ENCODE results near the gene BSG. TPM values are rescaled to one million over a fixed set of nuclear protein-coding genes. Genes with fewer than 3 reads are reported as not detected.

BSG gene
- polyA plus RNA-seq, 2 of the 4 experiments (the other 2 are of a cell fraction): 285 to 579 TPM

DNA sequence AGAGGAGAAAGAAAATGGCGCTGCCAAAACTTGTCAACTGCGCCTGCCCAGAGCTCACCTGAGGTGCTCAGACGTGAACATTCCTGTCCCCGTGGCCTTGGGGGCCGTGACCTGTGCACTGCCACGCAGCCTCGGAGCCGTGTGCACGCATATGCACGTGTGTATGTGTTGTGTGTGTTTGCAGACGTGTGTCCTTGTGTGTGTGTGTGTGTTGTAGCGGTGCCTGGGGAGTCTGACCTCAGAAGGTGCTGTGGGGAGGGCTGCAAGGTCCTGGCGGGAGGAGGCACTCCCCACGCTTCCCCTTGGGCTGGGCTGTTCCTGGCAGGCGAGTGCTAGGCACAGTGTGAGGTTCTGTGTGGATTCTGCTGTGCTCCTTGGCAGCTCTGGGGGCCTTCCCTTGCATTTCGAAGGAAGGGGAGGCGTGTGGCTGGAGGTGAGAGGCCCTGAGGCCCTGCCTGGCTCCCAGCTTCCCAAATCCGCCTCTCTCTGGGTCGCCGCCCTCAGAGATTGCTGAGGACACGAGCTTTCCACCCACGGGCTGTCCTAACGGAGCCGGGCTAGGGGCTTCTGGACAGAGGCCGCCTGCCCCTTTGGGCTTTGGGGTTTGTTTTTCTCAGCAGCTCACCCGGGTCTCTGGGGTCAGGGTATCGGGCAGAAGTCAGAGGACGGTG lies 4.5 kb downstream of the BSG start:
- Histone ChIP-seq H3K4me2 (peak overlapping the region; percentile 83; the same call in 1 of the 3 replicates), H3K9me3 (no peaks in the 10 kb centered on the region), H3K4me3 (no peak overlapping the region), H3K27ac (peak overlapping the region in 1 of 2 experiments; percentile 100; a peak in 2 of 6 replicates), H3K4me1 (peaks cover 29% of the 10 kb centered on the region)
- no peak for DNase-seq (ENCODE audit: low read depth in 1 of 2, low spot score in 1 of 2)
- ChIA-PET CTCF (interaction anchor here (0.7 to 2.7 kb wide), 7 partner anchors 9 to 157 kb away, joined by 3 to 31 read pairs (median 4); partner anchors contain the start of gene CDC34), POLR2A (interaction anchor here (0.7 to 1.5 kb wide), 2 partner anchors 9 to 121 kb away, joined by 3 read pairs; no protein-coding TSS in a partner anchor)
- FAIRE-seq: no peak
- no peak for ATAC-seq
- TF ChIP-seq ZFP36 (IDR thresholded peaks at IDR 0.05; ENCODE audit: borderline replicate concordance, partially characterized antibody) (no peak), ESRRA (IDR thresholded peaks at IDR 0.05; ENCODE audit: borderline replicate concordance, low read length) (no peak), ZSCAN20 (CRISPR knock-in tag; IDR thresholded peaks at IDR 0.05) (no peak), TP53 (CRISPR knock-in tag; IDR thresholded peaks at IDR 0.05) (no peak), CBX2 (IDR thresholded peaks at IDR 0.05; ENCODE audit: borderline replicate concordance, low read depth) (no peak), POLR2A (IDR thresholded peaks at IDR 0.05; ENCODE audit: low read length) (no peak), KDM1A (IDR thresholded peaks at IDR 0.05; ENCODE audit: low read depth) (no peak), ZC3H11A (IDR thresholded peaks at IDR 0.05) (no peak), HOXB13 (CRISPR knock-in tag; IDR thresholded peaks at IDR 0.05; ENCODE audit: low read depth) (no peak), FOXS1 (CRISPR knock-in tag; IDR thresholded peaks at IDR 0.05) (no peak)
- TF ChIP-seq, protein P1, sequence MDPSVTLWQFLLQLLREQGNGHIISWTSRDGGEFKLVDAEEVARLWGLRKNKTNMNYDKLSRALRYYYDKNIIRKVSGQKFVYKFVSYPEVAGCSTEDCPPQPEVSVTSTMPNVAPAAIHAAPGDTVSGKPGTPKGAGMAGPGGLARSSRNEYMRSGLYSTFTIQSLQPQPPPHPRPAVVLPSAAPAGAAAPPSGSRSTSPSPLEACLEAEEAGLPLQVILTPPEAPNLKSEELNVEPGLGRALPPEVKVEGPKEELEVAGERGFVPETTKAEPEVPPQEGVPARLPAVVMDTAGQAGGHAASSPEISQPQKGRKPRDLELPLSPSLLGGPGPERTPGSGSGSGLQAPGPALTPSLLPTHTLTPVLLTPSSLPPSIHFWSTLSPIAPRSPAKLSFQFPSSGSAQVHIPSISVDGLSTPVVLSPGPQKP (IDR thresholded peaks at IDR 0.05; ENCODE audit: low read depth, low read length): no peak
- TF ChIP-seq, protein P2, sequence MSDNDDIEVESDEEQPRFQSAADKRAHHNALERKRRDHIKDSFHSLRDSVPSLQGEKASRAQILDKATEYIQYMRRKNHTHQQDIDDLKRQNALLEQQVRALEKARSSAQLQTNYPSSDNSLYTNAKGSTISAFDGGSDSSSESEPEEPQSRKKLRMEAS (IDR thresholded peaks at IDR 0.05): no peak
- TF ChIP-seq, protein P3, sequence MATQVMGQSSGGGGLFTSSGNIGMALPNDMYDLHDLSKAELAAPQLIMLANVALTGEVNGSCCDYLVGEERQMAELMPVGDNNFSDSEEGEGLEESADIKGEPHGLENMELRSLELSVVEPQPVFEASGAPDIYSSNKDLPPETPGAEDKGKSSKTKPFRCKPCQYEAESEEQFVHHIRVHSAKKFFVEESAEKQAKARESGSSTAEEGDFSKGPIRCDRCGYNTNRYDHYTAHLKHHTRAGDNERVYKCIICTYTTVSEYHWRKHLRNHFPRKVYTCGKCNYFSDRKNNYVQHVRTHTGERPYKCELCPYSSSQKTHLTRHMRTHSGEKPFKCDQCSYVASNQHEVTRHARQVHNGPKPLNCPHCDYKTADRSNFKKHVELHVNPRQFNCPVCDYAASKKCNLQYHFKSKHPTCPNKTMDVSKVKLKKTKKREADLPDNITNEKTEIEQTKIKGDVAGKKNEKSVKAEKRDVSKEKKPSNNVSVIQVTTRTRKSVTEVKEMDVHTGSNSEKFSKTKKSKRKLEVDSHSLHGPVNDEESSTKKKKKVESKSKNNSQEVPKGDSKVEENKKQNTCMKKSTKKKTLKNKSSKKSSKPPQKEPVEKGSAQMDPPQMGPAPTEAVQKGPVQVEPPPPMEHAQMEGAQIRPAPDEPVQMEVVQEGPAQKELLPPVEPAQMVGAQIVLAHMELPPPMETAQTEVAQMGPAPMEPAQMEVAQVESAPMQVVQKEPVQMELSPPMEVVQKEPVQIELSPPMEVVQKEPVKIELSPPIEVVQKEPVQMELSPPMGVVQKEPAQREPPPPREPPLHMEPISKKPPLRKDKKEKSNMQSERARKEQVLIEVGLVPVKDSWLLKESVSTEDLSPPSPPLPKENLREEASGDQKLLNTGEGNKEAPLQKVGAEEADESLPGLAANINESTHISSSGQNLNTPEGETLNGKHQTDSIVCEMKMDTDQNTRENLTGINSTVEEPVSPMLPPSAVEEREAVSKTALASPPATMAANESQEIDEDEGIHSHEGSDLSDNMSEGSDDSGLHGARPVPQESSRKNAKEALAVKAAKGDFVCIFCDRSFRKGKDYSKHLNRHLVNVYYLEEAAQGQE (IDR thresholded peaks at IDR 0.05): no peak
- TF ChIP-seq, protein P4, sequence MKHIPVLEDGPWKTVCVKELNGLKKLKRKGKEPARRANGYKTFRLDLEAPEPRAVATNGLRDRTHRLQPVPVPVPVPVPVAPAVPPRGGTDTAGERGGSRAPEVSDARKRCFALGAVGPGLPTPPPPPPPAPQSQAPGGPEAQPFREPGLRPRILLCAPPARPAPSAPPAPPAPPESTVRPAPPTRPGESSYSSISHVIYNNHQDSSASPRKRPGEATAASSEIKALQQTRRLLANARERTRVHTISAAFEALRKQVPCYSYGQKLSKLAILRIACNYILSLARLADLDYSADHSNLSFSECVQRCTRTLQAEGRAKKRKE (CRISPR knock-in tag; IDR thresholded peaks at IDR 0.05; ENCODE audit: low read depth): no peak
- 94% methylated on average over 24 of the region's 28 CpGs for WGBS (ENCODE audit: missing lambda C conversion rate)

DNA sequence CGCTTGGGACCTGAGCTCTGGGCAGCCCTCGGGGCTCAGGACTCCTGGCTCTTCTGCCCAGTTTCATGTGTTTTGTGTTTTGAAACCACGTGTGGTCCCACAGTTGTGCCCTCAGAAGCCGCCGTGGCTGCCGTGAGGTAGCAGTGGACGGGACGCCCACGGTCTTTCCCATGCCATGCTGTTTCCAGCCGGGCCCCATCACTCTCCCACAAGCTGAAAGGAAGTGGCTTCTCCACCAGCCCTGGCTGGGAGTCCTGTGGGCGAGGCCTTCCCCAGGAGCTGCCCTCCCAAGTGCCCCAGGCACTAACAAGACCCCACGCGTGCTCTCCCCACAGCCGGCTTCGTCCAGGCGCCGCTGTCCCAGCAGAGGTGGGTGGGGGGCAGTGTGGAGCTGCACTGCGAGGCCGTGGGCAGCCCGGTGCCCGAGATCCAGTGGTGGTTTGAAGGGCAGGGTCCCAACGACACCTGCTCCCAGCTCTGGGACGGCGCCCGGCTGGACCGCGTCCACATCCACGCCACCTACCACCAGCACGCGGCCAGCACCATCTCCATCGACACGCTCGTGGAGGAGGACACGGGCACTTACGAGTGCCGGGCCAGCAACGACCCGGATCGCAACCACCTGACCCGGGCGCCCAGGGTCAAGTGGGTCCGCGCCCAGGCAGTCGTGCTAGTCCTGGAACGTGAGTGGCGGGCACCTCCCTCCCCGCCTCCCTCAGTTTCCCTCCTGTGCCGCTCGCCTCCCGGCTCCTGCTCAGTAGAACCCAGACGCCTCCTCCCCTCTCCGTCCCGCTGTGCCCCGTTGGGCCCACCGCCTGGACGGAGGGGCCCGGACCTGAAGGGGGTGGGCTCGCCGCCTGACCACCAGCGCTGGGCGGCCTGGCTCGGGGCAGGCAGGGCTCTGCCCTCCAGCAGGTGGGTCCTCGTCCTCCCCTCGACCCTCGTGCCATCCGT lies 5.3 kb downstream of the BSG start:
- DNase-seq (ENCODE audit: low read depth in 1 of 2, low spot score in 1 of 2) (no peak), ATAC-seq (no peak), FAIRE-seq (no peak)
- WGBS (ENCODE audit: missing lambda C conversion rate): 93% methylated on average over 52 of the region's 66 CpGs
- Histone ChIP-seq H3K4me2 (no peak overlapping the region), H3K27ac (no peak overlapping the region), H3K4me3 (no peak overlapping the region), H3K4me1 (peaks cover 32% of the 10 kb centered on the region), H3K9me3 (no peaks in the 10 kb centered on the region)
- ChIA-PET CTCF (interaction anchor here (0.7 to 2.2 kb wide), 4 partner anchors 8 to 102 kb away, joined by 3 to 31 read pairs (median 4); no protein-coding TSS in a partner anchor), POLR2A (interaction anchor here (0.7 to 1.5 kb wide), 2 partner anchors 8 to 120 kb away, joined by 3 read pairs; no protein-coding TSS in a partner anchor)
- TF ChIP-seq JUNB (IDR thresholded peaks at IDR 0.05) (no peak), EP300 (IDR thresholded peaks at IDR 0.05) (no peak), ZSCAN20 (CRISPR knock-in tag; IDR thresholded peaks at IDR 0.05) (no peak), NPAS2 (CRISPR knock-in tag; IDR thresholded peaks at IDR 0.05; ENCODE audit: borderline replicate concordance) (no peak), RFX5 (IDR thresholded peaks at IDR 0.05) (no peak), NR3C1 (IDR thresholded peaks at IDR 0.05) (no peak), KDM5A (IDR thresholded peaks at IDR 0.05) (no peak), GATA3 (IDR thresholded peaks at IDR 0.05; ENCODE audit: borderline replicate concordance) (no peak), POLR2AphosphoS2 (conservative IDR thresholded peaks at IDR 0.05; ENCODE audit: low read length) (no peak), ESRRA (IDR thresholded peaks at IDR 0.05; ENCODE audit: borderline replicate concordance, low read length) (no peak), CBX8 (IDR thresholded peaks at IDR 0.05) (no peak), TP53 (CRISPR knock-in tag; IDR thresholded peaks at IDR 0.05) (no peak)
- TF ChIP-seq, protein P5, sequence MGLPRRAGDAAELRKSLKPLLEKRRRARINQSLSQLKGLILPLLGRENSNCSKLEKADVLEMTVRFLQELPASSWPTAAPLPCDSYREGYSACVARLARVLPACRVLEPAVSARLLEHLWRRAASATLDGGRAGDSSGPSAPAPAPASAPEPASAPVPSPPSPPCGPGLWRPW (IDR thresholded peaks at IDR 0.05): no peak
- TF ChIP-seq, protein P6, sequence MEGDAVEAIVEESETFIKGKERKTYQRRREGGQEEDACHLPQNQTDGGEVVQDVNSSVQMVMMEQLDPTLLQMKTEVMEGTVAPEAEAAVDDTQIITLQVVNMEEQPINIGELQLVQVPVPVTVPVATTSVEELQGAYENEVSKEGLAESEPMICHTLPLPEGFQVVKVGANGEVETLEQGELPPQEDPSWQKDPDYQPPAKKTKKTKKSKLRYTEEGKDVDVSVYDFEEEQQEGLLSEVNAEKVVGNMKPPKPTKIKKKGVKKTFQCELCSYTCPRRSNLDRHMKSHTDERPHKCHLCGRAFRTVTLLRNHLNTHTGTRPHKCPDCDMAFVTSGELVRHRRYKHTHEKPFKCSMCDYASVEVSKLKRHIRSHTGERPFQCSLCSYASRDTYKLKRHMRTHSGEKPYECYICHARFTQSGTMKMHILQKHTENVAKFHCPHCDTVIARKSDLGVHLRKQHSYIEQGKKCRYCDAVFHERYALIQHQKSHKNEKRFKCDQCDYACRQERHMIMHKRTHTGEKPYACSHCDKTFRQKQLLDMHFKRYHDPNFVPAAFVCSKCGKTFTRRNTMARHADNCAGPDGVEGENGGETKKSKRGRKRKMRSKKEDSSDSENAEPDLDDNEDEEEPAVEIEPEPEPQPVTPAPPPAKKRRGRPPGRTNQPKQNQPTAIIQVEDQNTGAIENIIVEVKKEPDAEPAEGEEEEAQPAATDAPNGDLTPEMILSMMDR (IDR thresholded peaks at IDR 0.05): no peak
- TF ChIP-seq, protein P7, sequence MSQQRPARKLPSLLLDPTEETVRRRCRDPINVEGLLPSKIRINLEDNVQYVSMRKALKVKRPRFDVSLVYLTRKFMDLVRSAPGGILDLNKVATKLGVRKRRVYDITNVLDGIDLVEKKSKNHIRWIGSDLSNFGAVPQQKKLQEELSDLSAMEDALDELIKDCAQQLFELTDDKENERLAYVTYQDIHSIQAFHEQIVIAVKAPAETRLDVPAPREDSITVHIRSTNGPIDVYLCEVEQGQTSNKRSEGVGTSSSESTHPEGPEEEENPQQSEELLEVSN (IDR thresholded peaks at IDR 0.05; ENCODE audit: borderline replicate concordance, low read depth): no peak

All from A549 (cell line).